NCI-H774 (cell line): Measurements from ENCODE around the gene ZFYVE28.

ENCODE experiments used
- DNase-seq: peaks from one replicate; lab custom pipeline; 2025; lab: John Stamatoyannopoulos, UW

ZFYVE28 gene

GRCh38 chr4:2270341-2271165 is 147.9 kb downstream of the ZFYVE28 start:
- DNase-seq: no peak

GRCh38 chr4:2269618-2270163 is 148.8 kb downstream of the ZFYVE28 start:
- no peak for DNase-seq

- no peak for DNase-seq
Observed at GRCh38 chr4:2269206-2269531, 149.3 kb downstream of the ZFYVE28 start.

- DNase-seq: no peak
Observed at GRCh38 chr4:2268357-2269205, 149.9 kb downstream of the ZFYVE28 start.

- no peak for DNase-seq
Observed at GRCh38 chr4:2267841-2268240, 150.6 kb downstream of the ZFYVE28 start.

- no peak for DNase-seq
Observed at GRCh38 chr4:2267320-2267811, 151.1 kb downstream of the ZFYVE28 start.

GRCh38 chr4:2266821-2267220 is 151.6 kb downstream of the ZFYVE28 start:
- no peak for DNase-seq

GRCh38 chr4:2266181-2266580 is 152.3 kb downstream of the ZFYVE28 start:
- DNase-seq: no peak

GRCh38 chr4:2265113-2266110 is 153.0 kb downstream of the ZFYVE28 start:
- DNase-seq: no peak

GRCh38 chr4:2264481-2265041 is 153.9 kb downstream of the ZFYVE28 start:
- DNase-seq: no peak

GRCh38 chr4:2263926-2264321 is 154.5 kb downstream of the ZFYVE28 start:
- DNase-seq: peak; percentile 8

GRCh38 chr4:2262944-2263250 is 155.5 kb downstream of the ZFYVE28 start:
- no peak for DNase-seq

- peak; percentile 89 for DNase-seq
Observed at GRCh38 chr4:2262145-2262943, 156.1 kb downstream of the ZFYVE28 start.

- DNase-seq: no peak
Observed at GRCh38 chr4:2261853-2262144, 156.6 kb downstream of the ZFYVE28 start, which contains the start of gene MXD4. Gene MXD4, minus strand, starts transcription at chr4:2262109. Its CDS starts 129 bp downstream, at chr4:2261980.

- no peak for DNase-seq
Observed at GRCh38 chr4:2261110-2261852, 157.2 kb downstream of the ZFYVE28 start.

GRCh38 chr4:2260344-2261109 is 157.9 kb downstream of the ZFYVE28 start:
- no peak for DNase-seq

GRCh38 chr4:2259541-2260343 is 158.7 kb downstream of the ZFYVE28 start:
- DNase-seq: no peak

- no peak for DNase-seq
Observed at GRCh38 chr4:2259036-2259540, 159.4 kb downstream of the ZFYVE28 start.
